Liver (tissue), 9 donors: ENCODE data around the gene APOBEC3G. TPM values are rescaled to one million over a fixed set of nuclear protein-coding genes. Genes with fewer than 3 reads are reported as not detected.

Experiments used
- DNase-seq: peaks from one replicate; pipeline ENCODE4 v3.0.0-alpha.2; 2017; ENCODE audit warnings: low spot score
- H3K27ac ChIP-seq, 2 donors: one replicate each; pipeline ENCODE4 v1.7.0; 2013; ENCODE audit warnings: inconsistent platforms in 2 of 2, low read length in 2 of 2, control low read depth in 1 of 2, low read depth in 1 of 2, mild to moderate bottlenecking in 1 of 2
- H3K27me3 ChIP-seq, 4 donors: one replicate each; pipeline versions ENCODE4 v1.6.1 to v1.7.0; 2013; ENCODE audit warnings: low read length in 3 of 4, inconsistent platforms in 1 of 4, mild to moderate bottlenecking in 1 of 4, moderate library complexity in 1 of 4; ENCODE audit not compliant: control insufficient read depth in 4 of 4, insufficient read depth in 4 of 4
- H3K36me3 ChIP-seq, 4 donors: one replicate each; pipeline versions ENCODE4 v1.6.1 to v1.7.0; 2013; ENCODE audit warnings: low read length in 3 of 4, mild to moderate bottlenecking in 3 of 4, low read depth in 1 of 4, moderate library complexity in 1 of 4; ENCODE audit not compliant: control insufficient read depth in 4 of 4, insufficient read depth in 3 of 4
- H3K4me1 ChIP-seq, 4 donors: one replicate each; pipeline versions ENCODE4 v1.6.1 to v1.7.0; 2013; ENCODE audit warnings: low read length in 3 of 4, mild to moderate bottlenecking in 3 of 4, moderate library complexity in 1 of 4; ENCODE audit not compliant: control insufficient read depth in 4 of 4, insufficient read depth in 4 of 4
- H3K4me3 ChIP-seq, 3 donors: one replicate each; pipeline versions ENCODE4 v1.6.1 to v1.7.0; 2013; ENCODE audit warnings: low read length in 3 of 3, control low read depth in 1 of 3, low read depth in 1 of 3, mild to moderate bottlenecking in 1 of 3
- H3K9ac ChIP-seq, 2 donors: one replicate each; pipeline ENCODE4 v1.7.0; 2013; ENCODE audit warnings: low read length in 2 of 2, mild to moderate bottlenecking in 2 of 2, moderate library complexity in 2 of 2, control low read depth in 1 of 2, low read depth in 1 of 2
- H3K9me3 ChIP-seq, 4 donors: one replicate each; pipeline versions ENCODE4 v1.6.1 to v1.7.0; 2013; ENCODE audit warnings: low read length in 3 of 4; ENCODE audit not compliant: control insufficient read depth in 4 of 4
- ATF3 ChIP-seq: IDR thresholded peaks from 2 replicates; pipeline ENCODE4 v1.6.1; 2016; ENCODE audit warnings: antibody characterized with exemption
- EGR1 ChIP-seq, 2 donors: IDR thresholded peaks; 2 replicates each; pipeline ENCODE4 v1.6.1; 2016 to 2018; ENCODE audit warnings: antibody characterized with exemption in 2 of 2, low read depth in 2 of 2
- FOXA1 ChIP-seq: IDR thresholded peaks from 2 replicates; pipeline ENCODE4 v1.6.1; 2016; ENCODE audit warnings: antibody characterized with exemption
- FOXA2 ChIP-seq: IDR thresholded peaks from 2 replicates; pipeline ENCODE4 v1.6.1; 2016; ENCODE audit warnings: antibody characterized with exemption
- GABPA ChIP-seq, 2 donors: IDR thresholded peaks in 1 of 2; conservative IDR thresholded peaks in 1 of 2; 2 replicates each; pipeline ENCODE4 v1.6.1; 2016; ENCODE audit warnings: antibody characterized with exemption in 2 of 2, mild to moderate bottlenecking in 1 of 2, moderate library complexity in 1 of 2
- HNF4A ChIP-seq, 2 donors: conservative IDR thresholded peaks; 2 replicates each; pipeline ENCODE4 v1.6.1; 2016; ENCODE audit warnings: antibody characterized with exemption in 2 of 2, mild to moderate bottlenecking in 2 of 2
- HNF4G ChIP-seq: IDR thresholded peaks from 2 replicates; pipeline ENCODE4 v1.6.1; 2016; ENCODE audit warnings: antibody characterized with exemption
- JUND ChIP-seq, 2 donors: IDR thresholded peaks; 2 replicates each; pipeline ENCODE4 v1.6.1; 2016; ENCODE audit warnings: antibody characterized with exemption in 2 of 2
- MAX ChIP-seq: IDR thresholded peaks from 2 replicates; pipeline ENCODE4 v1.6.1; 2016; ENCODE audit warnings: antibody characterized with exemption
- NR2F2 ChIP-seq: IDR thresholded peaks from 2 replicates; pipeline ENCODE4 v1.6.1; 2016; ENCODE audit warnings: antibody characterized with exemption
- RXRA ChIP-seq, 2 donors: IDR thresholded peaks; 2 replicates each; pipeline ENCODE4 v1.6.1; 2017 to 2018; ENCODE audit warnings: antibody characterized with exemption in 2 of 2, mild to moderate bottlenecking in 1 of 2
- SP1 ChIP-seq: IDR thresholded peaks from 2 replicates; pipeline ENCODE4 v1.6.1; 2018; ENCODE audit warnings: antibody characterized with exemption, mild to moderate bottlenecking
- YY1 ChIP-seq: IDR thresholded peaks from 2 replicates; pipeline ENCODE4 v1.6.1; 2016; ENCODE audit warnings: antibody characterized with exemption, mild to moderate bottlenecking
- ZBTB33 ChIP-seq: IDR thresholded peaks from 2 replicates; pipeline ENCODE4 v1.6.1; 2016; ENCODE audit warnings: antibody characterized with exemption
- WGBS: extraction: QIAGEN DNeasy Blood & Tissue Kit; methylation state at CpG from one replicate; pipeline ENCODE4 v1.1.7; 2013; 5-methylcytosine and 5-hydroxymethylcytosine counted together
- polyA plus RNA-seq, 2 donors: library from polyadenylated mRNA; stranded (reverse) in 1 of 2; unstranded in 1 of 2; fragments of 200-250 nt in 1 of 2; fragments of >200 nt in 1 of 2; fragmentation: Nextera tagmentation in 1 of 2; extraction: Ambion mirVana in 1 of 2; gene quantifications; one replicate each; pipeline versions ENCODE4 v1.2.1 to v1.2.3, GENCODE V29; 2013 to 2015
- total RNA-seq, 2 donors: library from RNA; depleted of rRNA; stranded (reverse); fragments of >200 nt; gene quantifications; one replicate each; pipeline ENCODE4 v1.2.3, GENCODE V29; 2014
- TF ChIP-seq, protein P1 (sequence below): IDR thresholded peaks from 2 replicates; pipeline ENCODE4 v1.6.1; 2016; ENCODE audit warnings: antibody characterized with exemption, mild to moderate bottlenecking
- TF ChIP-seq, protein P2 (sequence below): fragments of 150-350 bp; IDR thresholded peaks from 2 replicates; pipeline ENCODE4 v1.5.1; 2017; ENCODE audit warnings: improper control_type of control experiment, low read depth, low read length; ENCODE audit not compliant: missing input control
- donor health status: healthy.
- donor health status: healthy.
- donor health status: healthy.
- donor health status: healthy.
- donor health status: healthy.

The APOBEC3G gene
- total and polyA plus RNA-seq, 4 donors: 1.9 to 9.2 (median 2.9) TPM

DNA sequence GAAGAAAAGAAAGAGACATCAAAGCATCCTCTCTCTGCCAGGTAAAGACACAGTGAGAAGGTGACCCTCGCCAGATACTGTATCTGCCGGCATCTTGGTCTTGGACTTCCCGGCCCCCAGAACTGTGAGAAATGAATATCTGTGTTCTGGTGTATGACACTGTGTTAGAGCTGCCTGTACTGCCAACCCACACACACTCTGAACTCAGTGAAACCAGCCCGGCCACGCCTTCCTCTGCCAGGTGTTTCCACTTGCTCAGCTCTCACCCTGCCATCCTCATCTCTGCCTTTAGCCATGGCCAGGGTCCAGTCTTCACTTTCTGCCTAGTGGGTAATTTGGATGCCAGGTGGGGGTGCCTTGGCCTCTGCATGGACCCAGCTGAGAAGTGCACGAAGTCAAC is 51.4 kb downstream of the APOBEC3G start:
- Histone ChIP-seq H3K4me3 (no peak overlapping the region), H3K27me3 (no peaks in the 10 kb centered on the region), H3K4me1 (peaks cover 0 to 6% (median 0%) of the 10 kb centered on the region in 4 donors), H3K36me3 (peaks cover 0 to 3% (median 0%) of the 10 kb centered on the region in 4 donors), H3K9ac (no peak overlapping the region), H3K27ac (no peak overlapping the region), H3K9me3 (no peaks in the 10 kb centered on the region)
- no peak for TF ChIP-seq ATF3
- no peak for TF ChIP-seq FOXA2
- no peak for TF ChIP-seq EGR1 (IDR thresholded peaks at IDR 0.05; ENCODE audit: low read depth in 2 of 2)
- no peak for TF ChIP-seq HNF4G
- no peak for TF ChIP-seq JUND (IDR thresholded peaks at IDR 0.05)
- no peak for TF ChIP-seq YY1
- no peak for TF ChIP-seq RXRA (IDR thresholded peaks at IDR 0.05)
- TF ChIP-seq FOXA1: no peak
- DNase-seq: no peak
- 94% methylated on average over 6 of the region's 6 CpGs for WGBS

GRCh38 chr22:39129081-39129480 is 52.0 kb downstream of the APOBEC3G start:
- Histone ChIP-seq H3K27ac (no peak overlapping the region), H3K27me3 (no peaks in the 10 kb centered on the region), H3K9ac (no peak overlapping the region), H3K4me3 (no peak overlapping the region), H3K9me3 (no peaks in the 10 kb centered on the region), H3K36me3 (peaks cover 0 to 3% (median under 1%) of the 10 kb centered on the region in 4 donors), H3K4me1 (peaks cover 0 to 6% (median 0%) of the 10 kb centered on the region in 4 donors)
- WGBS: 71% methylated on average over 4 of the region's 4 CpGs
- peak; percentile 14 to 51 for TF ChIP-seq HNF4A (conservative IDR thresholded peaks at IDR 0.05)
- TF ChIP-seq, protein P1, sequence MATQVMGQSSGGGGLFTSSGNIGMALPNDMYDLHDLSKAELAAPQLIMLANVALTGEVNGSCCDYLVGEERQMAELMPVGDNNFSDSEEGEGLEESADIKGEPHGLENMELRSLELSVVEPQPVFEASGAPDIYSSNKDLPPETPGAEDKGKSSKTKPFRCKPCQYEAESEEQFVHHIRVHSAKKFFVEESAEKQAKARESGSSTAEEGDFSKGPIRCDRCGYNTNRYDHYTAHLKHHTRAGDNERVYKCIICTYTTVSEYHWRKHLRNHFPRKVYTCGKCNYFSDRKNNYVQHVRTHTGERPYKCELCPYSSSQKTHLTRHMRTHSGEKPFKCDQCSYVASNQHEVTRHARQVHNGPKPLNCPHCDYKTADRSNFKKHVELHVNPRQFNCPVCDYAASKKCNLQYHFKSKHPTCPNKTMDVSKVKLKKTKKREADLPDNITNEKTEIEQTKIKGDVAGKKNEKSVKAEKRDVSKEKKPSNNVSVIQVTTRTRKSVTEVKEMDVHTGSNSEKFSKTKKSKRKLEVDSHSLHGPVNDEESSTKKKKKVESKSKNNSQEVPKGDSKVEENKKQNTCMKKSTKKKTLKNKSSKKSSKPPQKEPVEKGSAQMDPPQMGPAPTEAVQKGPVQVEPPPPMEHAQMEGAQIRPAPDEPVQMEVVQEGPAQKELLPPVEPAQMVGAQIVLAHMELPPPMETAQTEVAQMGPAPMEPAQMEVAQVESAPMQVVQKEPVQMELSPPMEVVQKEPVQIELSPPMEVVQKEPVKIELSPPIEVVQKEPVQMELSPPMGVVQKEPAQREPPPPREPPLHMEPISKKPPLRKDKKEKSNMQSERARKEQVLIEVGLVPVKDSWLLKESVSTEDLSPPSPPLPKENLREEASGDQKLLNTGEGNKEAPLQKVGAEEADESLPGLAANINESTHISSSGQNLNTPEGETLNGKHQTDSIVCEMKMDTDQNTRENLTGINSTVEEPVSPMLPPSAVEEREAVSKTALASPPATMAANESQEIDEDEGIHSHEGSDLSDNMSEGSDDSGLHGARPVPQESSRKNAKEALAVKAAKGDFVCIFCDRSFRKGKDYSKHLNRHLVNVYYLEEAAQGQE: no peak
- no peak for DNase-seq

DNA sequence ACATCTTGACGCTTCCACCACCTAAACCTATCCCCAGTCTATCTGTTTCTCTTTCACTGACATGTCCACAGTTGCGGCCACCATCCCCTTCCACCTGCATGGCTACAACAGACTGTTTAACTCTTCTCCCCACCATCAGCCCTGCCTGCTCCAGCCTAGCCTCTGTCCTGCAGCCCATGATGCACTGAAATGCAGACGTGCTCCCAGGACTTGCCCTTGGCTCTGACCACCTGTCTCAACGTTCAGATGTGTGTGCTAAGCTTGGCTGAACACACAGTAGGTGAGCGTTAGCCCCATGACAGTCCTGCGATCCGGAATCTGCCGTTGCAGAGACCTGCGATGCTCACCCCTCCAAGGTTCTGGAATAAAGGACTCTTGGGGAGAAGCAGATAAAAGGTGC is 52.7 kb downstream of the APOBEC3G start:
- H3K27ac ChIP-seq: no peak overlapping the region
- H3K9me3 ChIP-seq: no peaks in the 10 kb centered on the region
- H3K36me3 ChIP-seq: peaks cover 0 to 3% (median 1%) of the 10 kb centered on the region in 4 donors
- DNase-seq: no peak
- H3K4me3 ChIP-seq: no peak overlapping the region
- 96% methylated on average over 9 of the region's 9 CpGs for WGBS
- no peaks in the 10 kb centered on the region for H3K27me3 ChIP-seq
- H3K9ac ChIP-seq: no peak overlapping the region
- H3K4me1 ChIP-seq: peaks cover 0 to 6% (median 0%) of the 10 kb centered on the region in 4 donors
- TF ChIP-seq FOXA2: no peak
- no peak for TF ChIP-seq HNF4G
- TF ChIP-seq JUND (IDR thresholded peaks at IDR 0.05): no peak
- no peak for TF ChIP-seq ZBTB33
- no peak for TF ChIP-seq MAX
- no peak for TF ChIP-seq EGR1 (IDR thresholded peaks at IDR 0.05; ENCODE audit: low read depth in 2 of 2)
- TF ChIP-seq RXRA (IDR thresholded peaks at IDR 0.05): no peak
- no peak for TF ChIP-seq SP1
- TF ChIP-seq, protein P1: no peak
- TF ChIP-seq GABPA (IDR thresholded peaks at IDR 0.05 in 1 of 2, conservative IDR thresholded peaks at IDR 0.05 in 1 of 2): no peak
- TF ChIP-seq, protein P2, sequence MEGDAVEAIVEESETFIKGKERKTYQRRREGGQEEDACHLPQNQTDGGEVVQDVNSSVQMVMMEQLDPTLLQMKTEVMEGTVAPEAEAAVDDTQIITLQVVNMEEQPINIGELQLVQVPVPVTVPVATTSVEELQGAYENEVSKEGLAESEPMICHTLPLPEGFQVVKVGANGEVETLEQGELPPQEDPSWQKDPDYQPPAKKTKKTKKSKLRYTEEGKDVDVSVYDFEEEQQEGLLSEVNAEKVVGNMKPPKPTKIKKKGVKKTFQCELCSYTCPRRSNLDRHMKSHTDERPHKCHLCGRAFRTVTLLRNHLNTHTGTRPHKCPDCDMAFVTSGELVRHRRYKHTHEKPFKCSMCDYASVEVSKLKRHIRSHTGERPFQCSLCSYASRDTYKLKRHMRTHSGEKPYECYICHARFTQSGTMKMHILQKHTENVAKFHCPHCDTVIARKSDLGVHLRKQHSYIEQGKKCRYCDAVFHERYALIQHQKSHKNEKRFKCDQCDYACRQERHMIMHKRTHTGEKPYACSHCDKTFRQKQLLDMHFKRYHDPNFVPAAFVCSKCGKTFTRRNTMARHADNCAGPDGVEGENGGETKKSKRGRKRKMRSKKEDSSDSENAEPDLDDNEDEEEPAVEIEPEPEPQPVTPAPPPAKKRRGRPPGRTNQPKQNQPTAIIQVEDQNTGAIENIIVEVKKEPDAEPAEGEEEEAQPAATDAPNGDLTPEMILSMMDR: no peak
- no peak for TF ChIP-seq YY1
- no peak for TF ChIP-seq FOXA1
- no peak for TF ChIP-seq NR2F2
